GM18873 (cell line): Measurements from ENCODE around the gene NUP98.
"Not testable (repeated sequence)": the region's sequence is repeated elsewhere in the genome, so short reads cannot be mapped to it uniquely, and the experiment has no call there.

Experiments
- ATAC-seq: cut with Tn5 transposase; IDR thresholded peaks from one replicate; pipeline ENCODE4 v1.9.1; 2021; ENCODE audit warnings: mild to moderate bottlenecking, moderate library complexity, moderate number of reproducible peaks; ENCODE audit not compliant: unreplicated experiment, low FRiP score

Gene NUP98

DNA sequence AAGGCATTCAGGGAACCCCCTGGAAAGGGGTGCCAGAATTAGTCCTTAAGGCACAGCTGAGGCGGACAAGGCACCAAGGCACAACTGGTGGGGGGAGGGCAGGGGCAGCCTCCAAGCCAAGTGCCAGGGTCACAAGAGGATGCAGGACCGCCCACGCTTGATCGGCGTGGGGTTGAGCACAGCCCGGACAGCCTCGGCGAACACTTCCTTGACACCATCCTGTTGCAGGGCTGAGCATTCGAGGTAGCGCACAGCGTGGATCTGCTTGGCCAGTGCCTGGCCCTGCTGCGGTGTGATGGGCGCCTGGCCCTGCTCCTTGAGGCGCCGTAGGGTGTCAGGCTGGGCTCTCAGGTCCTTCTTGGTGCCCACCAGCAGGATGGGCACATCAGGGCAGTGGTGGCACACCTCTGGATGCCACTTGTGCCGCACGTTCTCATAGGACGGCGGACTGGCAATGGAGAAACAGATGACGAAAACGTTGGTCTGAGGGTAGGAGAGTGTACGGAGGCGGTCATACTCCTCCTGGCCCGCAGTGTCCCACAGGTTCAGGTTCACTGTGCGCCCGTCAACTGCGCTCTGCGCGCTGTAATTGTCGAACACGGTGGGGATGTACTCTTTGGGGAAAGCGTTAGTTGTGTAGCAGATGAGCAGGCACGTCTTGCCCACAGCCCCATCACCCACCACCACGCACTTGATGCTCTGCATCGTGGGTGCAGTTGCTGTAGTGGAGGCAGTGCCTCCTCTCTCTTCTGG is 30.3 kb upstream of the NUP98 start:
- no peak for ATAC-seq

- ATAC-seq: no peak
Observed at GRCh38 chr11:3826721-3827120, 29.4 kb upstream of the NUP98 start.

DNA sequence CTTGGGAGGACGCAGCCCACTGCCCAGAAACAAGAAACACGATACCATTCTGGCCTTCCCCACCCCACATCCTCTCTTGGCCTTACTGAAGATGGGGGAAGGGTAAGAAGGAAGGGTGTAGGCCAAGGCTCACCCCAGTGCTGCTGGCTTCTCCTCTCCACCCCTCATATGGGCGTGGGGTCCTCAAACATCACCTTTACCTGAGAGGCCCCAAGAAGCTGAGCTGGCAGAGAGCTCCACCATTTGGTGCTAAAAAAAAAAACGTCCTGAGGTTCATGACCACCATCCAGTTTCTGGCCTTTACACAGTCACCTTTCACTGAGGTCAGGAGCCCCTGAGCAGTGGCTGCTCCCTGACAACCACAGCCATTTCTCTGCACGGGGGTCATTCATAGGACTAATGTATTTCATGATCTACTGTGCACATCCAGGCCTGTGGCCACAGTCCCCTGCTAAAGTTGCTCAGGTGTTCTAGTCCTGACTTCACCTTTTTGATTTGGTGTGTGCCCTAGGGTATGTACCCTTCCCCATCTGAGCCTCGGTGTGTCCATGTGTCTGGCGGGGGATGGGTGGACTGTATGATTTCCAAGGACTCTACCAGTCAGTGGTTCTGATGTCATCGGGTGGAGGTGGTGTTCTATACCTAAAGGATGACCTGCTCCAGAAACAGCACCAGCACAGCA is 28.3 kb upstream of the NUP98 start:
- ATAC-seq: no peak

- peak; percentile 64 for ATAC-seq
Observed at GRCh38 chr11:3824714-3825472, 27.5 kb upstream of the NUP98 start.

DNA sequence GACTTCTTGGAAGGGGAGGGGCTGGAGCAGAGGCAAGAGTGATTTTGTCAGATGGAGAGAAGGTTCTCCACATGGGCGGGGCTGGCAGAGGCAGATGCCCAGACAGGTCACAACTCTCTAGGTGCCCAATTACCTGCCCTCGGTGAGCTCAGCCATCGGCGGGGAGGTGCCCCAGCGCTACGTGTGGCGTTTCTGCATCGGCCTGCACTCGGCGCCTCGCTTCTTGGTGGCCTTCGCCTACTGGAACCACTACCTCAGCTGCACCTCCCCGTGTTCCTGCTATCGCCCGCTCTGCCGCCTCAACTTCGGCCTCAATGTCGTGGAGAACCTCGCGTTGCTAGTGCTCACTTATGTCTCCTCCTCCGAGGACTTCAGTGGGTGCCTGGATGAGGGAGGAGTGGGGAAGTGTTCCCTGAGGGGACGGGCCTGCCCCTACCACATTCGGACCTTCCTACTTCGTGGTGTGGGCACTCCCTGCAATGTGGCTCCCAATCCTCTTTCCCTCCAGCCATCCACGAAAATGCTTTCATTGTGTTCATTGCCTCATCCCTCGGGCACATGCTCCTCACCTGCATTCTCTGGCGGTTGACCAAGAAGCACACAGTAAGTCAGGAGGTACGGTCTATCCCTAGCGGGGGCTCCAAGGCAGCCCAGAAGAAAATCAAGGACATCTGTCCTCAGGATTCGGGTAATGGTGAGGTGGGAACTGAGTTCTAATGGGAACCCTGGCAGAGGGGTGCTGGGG is 26.6 kb upstream of the NUP98 start:
- ATAC-seq: no peak

DNA sequence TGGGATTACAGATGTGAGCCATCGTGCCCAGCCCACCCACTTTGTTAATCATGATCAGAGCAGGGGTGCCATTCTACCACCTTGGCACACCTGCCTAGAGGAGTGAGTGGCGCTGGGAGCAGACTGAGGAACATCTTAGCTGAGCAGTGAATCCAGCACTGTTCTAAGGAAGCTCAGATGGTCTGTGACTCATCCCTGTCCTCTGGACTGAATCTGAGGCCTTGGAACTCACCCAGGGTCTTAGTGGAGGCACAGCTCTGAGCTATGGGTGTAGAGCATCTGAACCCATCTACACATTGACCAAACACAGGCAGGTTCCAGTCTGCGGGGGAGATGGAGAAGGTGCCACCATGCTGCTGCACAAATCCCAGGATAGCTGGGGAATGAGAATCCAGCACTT is 25.9 kb upstream of the NUP98 start:
- no peak for ATAC-seq

DNA sequence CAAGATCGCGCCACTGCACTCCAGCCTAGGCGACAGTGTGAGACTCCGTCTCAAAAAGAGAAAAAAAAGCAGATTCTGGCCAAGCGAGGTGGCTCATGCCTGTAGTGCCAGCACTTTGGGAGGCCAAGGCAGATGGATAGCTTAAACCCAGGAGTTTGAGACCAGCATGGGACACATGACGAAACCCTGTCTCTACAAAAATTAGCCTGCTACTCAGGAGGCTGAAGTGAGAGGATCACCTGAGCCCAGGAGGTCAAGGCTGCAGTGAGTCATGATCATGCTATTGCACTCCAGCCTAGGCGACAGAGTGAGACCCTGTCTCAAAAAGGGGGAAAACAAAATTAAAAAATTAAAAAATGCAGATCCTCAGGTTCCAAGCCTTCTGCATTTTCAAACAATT is 25.0 kb upstream of the NUP98 start:
- ATAC-seq: no peak

GRCh38 chr11:3820971-3821370 is 23.6 kb upstream of the NUP98 start:
- ATAC-seq: no peak

DNA sequence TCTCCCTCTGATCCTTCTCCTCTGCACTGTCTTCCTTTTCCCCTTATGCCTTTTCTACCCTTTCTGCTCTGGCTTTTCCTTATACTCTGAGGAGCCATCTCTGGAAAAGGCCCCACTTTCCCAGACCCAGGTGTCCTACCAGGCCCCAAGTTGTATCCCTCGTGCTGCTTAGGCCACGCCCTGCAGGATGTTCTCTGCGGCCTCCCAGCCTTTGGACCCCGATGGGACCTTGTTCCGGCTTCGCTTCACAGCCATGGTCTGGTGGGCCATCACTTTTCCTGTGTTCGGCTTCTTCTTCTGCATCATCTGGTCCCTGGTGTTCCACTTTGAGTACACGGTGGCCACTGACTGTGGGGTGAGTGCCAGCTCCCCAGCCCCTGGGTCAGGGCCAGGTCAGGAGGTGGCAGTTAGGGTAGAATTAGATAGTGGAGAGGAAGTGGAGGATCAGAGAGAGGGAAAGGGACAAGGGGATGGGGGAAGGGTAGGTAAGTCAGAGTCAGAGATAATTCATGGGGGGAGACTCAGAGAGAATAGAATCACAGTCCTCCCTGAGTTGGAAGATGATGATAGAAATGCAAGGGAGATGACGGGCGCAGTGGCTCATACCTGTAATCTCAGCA is 19.9 kb upstream of the NUP98 start:
- no peak for ATAC-seq

GRCh38 chr11:3816673-3817072 is 19.3 kb upstream of the NUP98 start:
- no peak for ATAC-seq

GRCh38 chr11:3815845-3816244 is 18.5 kb upstream of the NUP98 start:
- no peak for ATAC-seq

- ATAC-seq: not testable (repeated sequence)
Observed at GRCh38 chr11:3814832-3815231, 17.5 kb upstream of the NUP98 start.

- no peak for ATAC-seq
Observed at GRCh38 chr11:3810951-3811350, 13.6 kb upstream of the NUP98 start.

- ATAC-seq: no peak
Observed at GRCh38 chr11:3810446-3810845, 13.1 kb upstream of the NUP98 start.

DNA sequence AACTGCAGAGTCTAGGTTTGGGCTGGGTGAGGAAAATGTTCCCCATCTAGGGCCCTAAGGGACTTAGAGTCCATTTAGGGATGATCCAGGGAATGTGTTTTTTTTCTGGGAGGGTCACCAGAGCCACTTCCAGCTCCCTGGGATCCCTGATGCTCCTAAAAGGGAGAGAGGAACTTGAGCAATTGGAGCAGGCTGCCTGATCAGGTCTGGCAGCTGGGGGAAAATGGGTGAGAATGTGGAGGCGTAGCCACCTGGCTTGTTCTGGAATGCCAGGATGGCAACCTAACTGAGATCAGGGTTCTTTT is 12.2 kb upstream of the NUP98 start:
- no peak for ATAC-seq

GRCh38 chr11:3808861-3809623 is 11.7 kb upstream of the NUP98 start:
- peak; percentile 68 for ATAC-seq

GRCh38 chr11:3807909-3808860 is 10.8 kb upstream of the NUP98 start, which contains the start of gene PGAP2:
PGAP2 (plus strand) TSS chr11:3808560; CDS start chr11:3811260, 2,700 bp downstream.
- no peak for ATAC-seq

GRCh38 chr11:3803726-3804495 is 6.6 kb upstream of the NUP98 start:
- no peak for ATAC-seq
